Left lung (tissue), 10 donors: ENCODE measurements around the gene DSTYK. TPM values are rescaled to one million over a fixed set of nuclear protein-coding genes. Genes with fewer than 3 reads are reported as not detected.

ENCODE experiments used
- ATAC-seq: fragments of 200-7000 bp; cut with Tn5 transposase; one replicate; pipeline ENCODE4 v1.9.1; 2020; ENCODE audit warnings: moderate library complexity
- DNase-seq, 4 donors: peaks; one replicate each; pipeline ENCODE4 v3.0.0-alpha.2; 2013 to 2020
- H3K27ac ChIP-seq, 2 donors: fragments of 200-600 bp; sonication (generic) in 1 of 2; one replicate each; pipeline versions ENCODE4 v1.5.0 to v1.8.0; 2020 to 2021
- H3K27me3 ChIP-seq, 2 donors: fragments of 200-600 bp; sonication (generic) in 1 of 2; one replicate each; pipeline versions ENCODE4 v1.5.0 to v1.8.0; 2020 to 2021
- H3K36me3 ChIP-seq, 2 donors: fragments of 200-600 bp; sonication (generic) in 1 of 2; one replicate each; pipeline versions ENCODE4 v1.5.0 to v1.8.0; 2020 to 2021
- H3K4me1 ChIP-seq, 2 donors: fragments of 200-600 bp; one replicate each; pipeline ENCODE4 v1.8.0; 2021
- H3K4me3 ChIP-seq, 2 donors: fragments of 200-600 bp; sonication (generic) in 1 of 2; one replicate each; pipeline versions ENCODE4 v1.5.0 to v1.8.0; 2020 to 2021; ENCODE audit warnings: mild to moderate bottlenecking in 1 of 2
- H3K9me3 ChIP-seq, 2 donors: fragments of 200-600 bp; sonication (generic) in 1 of 2; one replicate each; pipeline versions ENCODE4 v1.5.0 to v1.8.0; 2020 to 2021
- intact Hi-C, 2 donors: fragments of 100-400 bp; cut with DNase I; formaldehyde crosslinking; loops; one replicate each; pipeline versions ENCODE4 v1.11.2 to v1.14.2; 2022
- polyA plus RNA-seq, 6 donors: library from polyadenylated mRNA; unstranded; fragments of 120-200 nt; gene quantifications; one replicate each; pipeline ENCODE4 v1.2.1, GENCODE V29; 2013; ENCODE audit not compliant: insufficient read length in 6 of 6
- total RNA-seq, 2 donors: library from RNA; stranded (reverse); fragmentation: NEBNext Ultra II Directional; extraction: Animal tissue kit (Norgen Biotek cat#: 25700); gene quantifications; one replicate each; pipeline ENCODE4 v1.2.1, GENCODE V29; 2021
- TF ChIP-seq, protein P1 (sequence below), 2 donors: fragments of 200-600 bp; sonication (generic) in 1 of 2; IDR thresholded peaks; one replicate each; pipeline versions ENCODE4 v1.5.0 to v1.8.0; 2021; ENCODE audit warnings: antibody characterized with exemption in 2 of 2
- donor health status: DM: no; HTN: yes; CAD: no.
- donor health status: DM: no; HTN: no; CAD: no.

Gene DSTYK
- total and polyA plus RNA-seq, 8 donors = 11.1 to 18.4 (median 17.1) TPM

DNA sequence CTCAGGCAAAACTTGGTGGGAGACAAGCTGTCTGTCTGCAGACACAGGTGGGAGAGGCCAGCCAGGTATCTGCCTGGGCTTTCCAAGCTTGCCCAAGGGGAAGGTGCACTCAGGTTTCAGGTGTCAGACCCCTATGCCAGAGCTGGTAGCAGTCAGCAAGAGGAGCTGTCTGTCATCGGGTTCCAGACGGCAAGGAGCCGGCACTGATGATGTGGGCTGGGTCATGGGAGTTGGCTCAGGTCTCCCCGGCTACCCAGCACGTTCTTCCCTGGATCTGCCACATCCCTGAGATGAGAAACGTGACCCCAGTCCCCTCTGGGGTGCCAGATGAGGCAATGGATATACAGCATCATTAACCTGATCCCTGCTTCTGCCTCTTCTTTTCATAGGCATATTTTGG lies 39.2 kb upstream of the DSTYK start:
- Histone ChIP-seq H3K27me3 (no peaks in the 10 kb centered on the region), H3K36me3 (no peaks in the 10 kb centered on the region), H3K27ac (no peak overlapping the region), H3K4me3 (no peak overlapping the region), H3K9me3 (no peaks in the 10 kb centered on the region), H3K4me1 (peaks cover 10 to 18% of the 10 kb centered on the region in 2 donors)
- intact Hi-C loops = loop anchor here in 1 of 2 donors (10.0 kb wide), 1 partner anchor 276 kb away; no protein-coding TSS in a partner anchor
- ATAC-seq (no peak), DNase-seq (no peak)
- TF ChIP-seq, protein P1, sequence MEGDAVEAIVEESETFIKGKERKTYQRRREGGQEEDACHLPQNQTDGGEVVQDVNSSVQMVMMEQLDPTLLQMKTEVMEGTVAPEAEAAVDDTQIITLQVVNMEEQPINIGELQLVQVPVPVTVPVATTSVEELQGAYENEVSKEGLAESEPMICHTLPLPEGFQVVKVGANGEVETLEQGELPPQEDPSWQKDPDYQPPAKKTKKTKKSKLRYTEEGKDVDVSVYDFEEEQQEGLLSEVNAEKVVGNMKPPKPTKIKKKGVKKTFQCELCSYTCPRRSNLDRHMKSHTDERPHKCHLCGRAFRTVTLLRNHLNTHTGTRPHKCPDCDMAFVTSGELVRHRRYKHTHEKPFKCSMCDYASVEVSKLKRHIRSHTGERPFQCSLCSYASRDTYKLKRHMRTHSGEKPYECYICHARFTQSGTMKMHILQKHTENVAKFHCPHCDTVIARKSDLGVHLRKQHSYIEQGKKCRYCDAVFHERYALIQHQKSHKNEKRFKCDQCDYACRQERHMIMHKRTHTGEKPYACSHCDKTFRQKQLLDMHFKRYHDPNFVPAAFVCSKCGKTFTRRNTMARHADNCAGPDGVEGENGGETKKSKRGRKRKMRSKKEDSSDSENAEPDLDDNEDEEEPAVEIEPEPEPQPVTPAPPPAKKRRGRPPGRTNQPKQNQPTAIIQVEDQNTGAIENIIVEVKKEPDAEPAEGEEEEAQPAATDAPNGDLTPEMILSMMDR (IDR thresholded peaks at IDR 0.05) = no peak

DNA sequence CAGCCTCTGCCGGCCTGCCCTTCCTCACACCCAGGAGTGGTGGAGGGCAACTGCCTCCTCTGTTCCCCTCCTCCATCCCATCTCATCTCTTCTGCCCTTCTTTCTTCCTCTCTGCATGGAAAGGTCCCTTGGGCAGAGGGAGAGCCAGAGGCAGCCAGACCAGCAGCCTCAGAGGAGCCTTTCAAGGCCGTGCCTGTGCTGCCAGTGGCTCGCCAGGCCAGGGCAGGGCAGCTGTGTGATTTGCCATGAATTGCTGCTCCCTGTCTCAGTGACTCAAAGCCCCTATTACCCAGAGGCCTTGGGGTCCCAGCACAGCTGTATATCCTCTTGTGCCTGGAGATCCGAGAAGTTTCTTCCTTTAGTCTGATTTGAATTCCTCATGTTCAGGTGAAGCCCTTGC lies 38.1 kb upstream of the DSTYK start:
- ATAC-seq = no peak
- Histone ChIP-seq H3K4me3 (no peak overlapping the region), H3K27me3 (no peaks in the 10 kb centered on the region), H3K4me1 (peaks cover 10 to 16% of the 10 kb centered on the region in 2 donors), H3K27ac (no peak overlapping the region), H3K9me3 (no peaks in the 10 kb centered on the region), H3K36me3 (no peaks in the 10 kb centered on the region)
- TF ChIP-seq, protein P1 (IDR thresholded peaks at IDR 0.05) = no peak
- DNase-seq = no peak
- intact Hi-C loops = loop anchor here in 1 of 2 donors (10.0 kb wide), 1 partner anchor 275 kb away; no protein-coding TSS in a partner anchor

DNA sequence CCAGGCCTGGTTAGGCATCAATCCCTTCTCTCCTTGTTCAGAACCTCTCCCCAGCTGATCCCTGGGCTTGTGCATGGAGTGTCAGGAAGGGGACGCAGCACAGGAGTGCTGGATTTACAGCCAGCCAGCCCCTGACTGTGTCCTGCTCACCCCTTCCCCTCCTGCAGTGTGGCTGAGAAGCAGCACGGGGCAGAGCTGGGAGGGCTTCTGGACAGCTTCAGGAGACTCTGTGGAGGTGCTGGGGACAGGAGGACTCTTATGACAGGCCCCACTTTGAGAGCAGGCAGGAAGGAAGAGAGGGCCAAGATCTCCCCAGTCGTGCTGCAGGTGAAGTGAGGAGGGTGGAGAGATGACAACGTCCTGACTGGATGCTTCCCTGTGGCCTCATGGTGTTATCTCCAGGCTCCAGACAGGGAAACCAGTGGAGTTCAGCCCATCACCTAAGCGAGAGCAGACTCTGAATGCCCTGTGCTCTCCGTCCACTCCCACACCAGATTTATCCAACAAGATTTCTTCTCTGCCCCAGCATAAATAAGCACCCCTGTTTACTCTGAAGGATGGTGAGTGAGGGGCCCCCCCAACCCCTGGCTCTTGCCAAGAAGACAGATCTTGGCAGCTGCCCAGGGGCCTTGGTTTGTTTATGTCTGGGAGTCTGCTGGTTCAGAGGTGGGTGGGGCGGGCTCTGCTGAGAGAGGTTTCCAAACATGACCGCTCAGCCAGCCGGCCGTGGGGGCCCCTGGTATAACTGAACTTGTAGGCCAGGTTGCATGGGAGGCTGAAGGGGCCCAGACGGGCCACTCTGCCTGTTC lies 37.5 kb upstream of the DSTYK start:
- Histone ChIP-seq H3K4me1 (peaks cover 10 to 16% of the 10 kb centered on the region in 2 donors), H3K4me3 (no peak overlapping the region), H3K9me3 (no peaks in the 10 kb centered on the region), H3K27ac (no peak overlapping the region), H3K36me3 (no peaks in the 10 kb centered on the region), H3K27me3 (no peaks in the 10 kb centered on the region)
- ATAC-seq (peak; percentile 58), DNase-seq (peak in 1 of 4 donors; percentile 76)
- intact Hi-C loops = no loop called here
- TF ChIP-seq, protein P1 (IDR thresholded peaks at IDR 0.05) = no peak

DNA sequence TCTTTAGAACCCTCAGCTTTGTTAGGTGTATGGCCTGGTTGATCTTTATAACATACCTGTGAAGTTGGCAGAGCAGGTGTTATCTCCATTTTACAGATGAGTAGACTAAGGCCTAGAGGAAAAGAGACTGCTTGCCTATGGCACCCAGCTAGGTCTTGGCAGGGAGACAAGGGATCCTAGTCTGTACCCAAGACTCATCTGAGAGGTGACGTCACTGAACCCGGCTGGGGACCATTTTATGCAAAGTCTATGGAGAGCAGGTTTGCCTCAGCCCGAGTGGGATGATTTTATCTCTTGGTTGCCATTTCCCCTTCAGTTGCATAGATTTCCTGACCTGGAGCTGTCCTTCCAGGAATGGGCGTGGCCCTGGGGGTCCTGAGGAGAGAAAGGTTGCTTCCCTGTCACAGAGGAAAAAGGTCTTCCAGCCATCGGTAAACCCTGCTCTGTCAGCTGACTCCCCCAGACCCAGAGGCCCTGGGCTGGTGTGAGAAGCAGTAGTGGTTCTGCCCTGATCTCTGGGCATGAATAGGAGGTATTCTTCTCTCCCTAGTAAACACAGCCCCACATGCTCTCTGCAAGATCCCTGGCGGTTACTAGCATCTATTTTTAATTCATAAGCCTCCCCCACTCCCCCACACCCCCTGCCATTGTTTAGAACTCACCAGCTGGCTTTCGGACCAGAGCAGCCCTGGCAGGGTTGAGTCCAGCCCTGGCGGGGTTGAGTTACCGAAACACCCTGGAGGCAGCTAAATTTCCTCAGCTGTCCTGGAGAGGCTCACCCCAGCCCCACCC lies 35.8 kb upstream of the DSTYK start:
- intact Hi-C loops = no loop called here
- H3K4me1 ChIP-seq = peaks cover 10 to 16% of the 10 kb centered on the region in 2 donors
- DNase-seq = peak in 2 of 4 donors; percentile 20 to 60
- H3K36me3 ChIP-seq = no peaks in the 10 kb centered on the region
- no peaks in the 10 kb centered on the region for H3K27me3 ChIP-seq
- H3K9me3 ChIP-seq = no peaks in the 10 kb centered on the region
- H3K27ac ChIP-seq = no peak overlapping the region
- TF ChIP-seq, protein P1 (IDR thresholded peaks at IDR 0.05) = no peak
- ATAC-seq = peak; percentile 16
- H3K4me3 ChIP-seq = no peak overlapping the region
